Natural killer cell treated with Interleukin-12 subunit alpha and Interleukin-12 subunit beta and Interleukin-15 and Interleukin-18, amount 100 ng/mL, for 72 hours (primary cell): ENCODE measurements around the gene ATP13A2. TPM values are rescaled to one million over a fixed set of nuclear protein-coding genes. Genes with fewer than 3 reads are reported as not detected.
A peak's percentile ranks its signal among the peaks of the same experiment; 100 is the strongest.

Source experiments
- ATAC-seq, 2 donors: fragments of 150-1000 bp; cut with Tn5 transposase in 1 of 2; sonication (Bioruptor Pico), chemical (Tn5 transposase) in 1 of 2; 2 replicates each; pipeline ENCODE4 v1.10.0; 2021
- DNase-seq: peaks from one replicate; pipeline ENCODE4 v3.0.0; 2022; ENCODE audit warnings: low spot score
- H3K27ac Mint-ChIP-seq, 2 donors: 1 replicate in 1 of 2; 2 replicates in 1 of 2; pipeline ENCODE4 v1.8.0; 2022; ENCODE audit warnings: mixed read lengths in 2 of 2, mild to moderate bottlenecking in 1 of 2, moderate library complexity in 1 of 2
- H3K27me3 Mint-ChIP-seq, 2 donors: 1 replicate in 1 of 2; 2 replicates in 1 of 2; pipeline ENCODE4 v1.8.0; 2022; ENCODE audit warnings: mixed read lengths in 2 of 2
- H3K36me3 Mint-ChIP-seq: one replicate; pipeline ENCODE4 v1.8.0; 2022; ENCODE audit warnings: mixed read lengths
- H3K4me1 Mint-ChIP-seq, 2 donors: 1 replicate in 1 of 2; 2 replicates in 1 of 2; pipeline ENCODE4 v1.8.0; 2022; ENCODE audit warnings: low read depth in 2 of 2, mixed read lengths in 2 of 2, mild to moderate bottlenecking in 1 of 2
- H3K4me3 Mint-ChIP-seq: one replicate; pipeline ENCODE4 v1.8.0; 2022; ENCODE audit warnings: mixed read lengths
- H3K9me3 Mint-ChIP-seq: 2 replicates; pipeline ENCODE4 v1.8.0; 2022; ENCODE audit warnings: mixed read lengths
- total RNA-seq, 2 donors: library from RNA; stranded (reverse); gene quantifications; one replicate each; pipeline ENCODE4 v1.2.3, GENCODE V29; 2022

Gene ATP13A2
- total RNA-seq, 2 donors from 2014 or later = 68.0 to 88.3 TPM

- no peak for DNase-seq
- Mint-ChIP-seq H3K36me3 (no peaks in the 10 kb centered on the region), H3K4me1 (peaks cover 3 to 10% of the 10 kb centered on the region in 2 donors), H3K9me3 (no peaks in the 10 kb centered on the region), H3K27ac (no peak overlapping the region), H3K4me3 (no peak overlapping the region), H3K27me3 (no peaks in the 10 kb centered on the region)
- ATAC-seq = no peak
These were observed 6.4 kb downstream of the ATP13A2 start for GRCh38 chr1:17005365-17005740.

GRCh38 chr1:17004466-17005364, 7.0 kb downstream of the ATP13A2 start:
- H3K27me3 Mint-ChIP-seq = no peaks in the 10 kb centered on the region
- no peak overlapping the region for H3K27ac Mint-ChIP-seq
- H3K36me3 Mint-ChIP-seq = no peaks in the 10 kb centered on the region
- no peak for DNase-seq
- ATAC-seq = no peak
- H3K4me3 Mint-ChIP-seq = no peak overlapping the region
- peaks cover 0 to 5% of the 10 kb centered on the region in 2 donors for H3K4me1 Mint-ChIP-seq
- H3K9me3 Mint-ChIP-seq = no peaks in the 10 kb centered on the region

- Mint-ChIP-seq H3K27me3 (no peaks in the 10 kb centered on the region), H3K36me3 (peaks cover 4% of the 10 kb centered on the region), H3K27ac (no peak overlapping the region), H3K4me1 (no peaks in the 10 kb centered on the region), H3K4me3 (no peak overlapping the region), H3K9me3 (no peaks in the 10 kb centered on the region)
- ATAC-seq (no peak), DNase-seq (no peak)
These were observed 9.2 kb downstream of the ATP13A2 start for GRCh38 chr1:17002524-17002902.

GRCh38 chr1:17001760-17002523, 9.8 kb downstream of the ATP13A2 start:
- Mint-ChIP-seq H3K9me3 (no peaks in the 10 kb centered on the region), H3K4me1 (no peaks in the 10 kb centered on the region), H3K27ac (no peak overlapping the region), H3K36me3 (peaks cover 4% of the 10 kb centered on the region), H3K27me3 (no peaks in the 10 kb centered on the region), H3K4me3 (no peak overlapping the region)
- peak in 1 of 2 donors; percentile 34 for ATAC-seq
- DNase-seq = no peak

GRCh38 chr1:16999863-17000262, 11.9 kb downstream of the ATP13A2 start:
- Mint-ChIP-seq H3K27me3 (no peaks in the 10 kb centered on the region), H3K27ac (no peak overlapping the region), H3K4me3 (no peak overlapping the region), H3K9me3 (no peaks in the 10 kb centered on the region), H3K36me3 (peaks cover 4% of the 10 kb centered on the region), H3K4me1 (no peaks in the 10 kb centered on the region)
- ATAC-seq = no peak
- DNase-seq = no peak

- H3K4me1 Mint-ChIP-seq = no peaks in the 10 kb centered on the region
- no peaks in the 10 kb centered on the region for H3K9me3 Mint-ChIP-seq
- no peak overlapping the region for H3K27ac Mint-ChIP-seq
- no peak overlapping the region for H3K4me3 Mint-ChIP-seq
- DNase-seq (no peak), ATAC-seq (no peak)
- no peaks in the 10 kb centered on the region for H3K27me3 Mint-ChIP-seq
- H3K36me3 Mint-ChIP-seq = peaks cover 4% of the 10 kb centered on the region
These were observed 13.1 kb downstream of the ATP13A2 start for GRCh38 chr1:16998589-16998988.

- Mint-ChIP-seq H3K4me3 (no peak overlapping the region), H3K27ac (no peak overlapping the region), H3K27me3 (no peaks in the 10 kb centered on the region), H3K4me1 (no peaks in the 10 kb centered on the region), H3K36me3 (peaks cover 4% of the 10 kb centered on the region), H3K9me3 (no peaks in the 10 kb centered on the region)
- ATAC-seq = peak in 1 of 2 donors; percentile 37
- DNase-seq = no peak
These were observed 14.9 kb downstream of the ATP13A2 start for GRCh38 chr1:16996845-16997244.

GRCh38 chr1:16993521-16994038, 18.1 kb downstream of the ATP13A2 start:
- ATAC-seq (no peak), DNase-seq (no peak)
- Mint-ChIP-seq H3K27me3 (no peaks in the 10 kb centered on the region), H3K4me3 (no peak overlapping the region), H3K4me1 (no peaks in the 10 kb centered on the region), H3K36me3 (peaks cover 2% of the 10 kb centered on the region), H3K9me3 (no peaks in the 10 kb centered on the region), H3K27ac (no peak overlapping the region)

- Mint-ChIP-seq H3K27me3 (no peaks in the 10 kb centered on the region), H3K4me1 (no peaks in the 10 kb centered on the region), H3K9me3 (no peaks in the 10 kb centered on the region), H3K36me3 (no peaks in the 10 kb centered on the region), H3K27ac (no peak overlapping the region), H3K4me3 (no peak overlapping the region)
- DNase-seq = no peak
- no peak for ATAC-seq
These were observed 19.1 kb downstream of the ATP13A2 start for GRCh38 chr1:16992675-16993074.

- DNase-seq (no peak), ATAC-seq (no peak)
- H3K4me3 Mint-ChIP-seq = no peak overlapping the region
- H3K4me1 Mint-ChIP-seq = no peaks in the 10 kb centered on the region
- no peak overlapping the region for H3K27ac Mint-ChIP-seq
- H3K27me3 Mint-ChIP-seq = no peaks in the 10 kb centered on the region
- no peaks in the 10 kb centered on the region for H3K9me3 Mint-ChIP-seq
- no peaks in the 10 kb centered on the region for H3K36me3 Mint-ChIP-seq
These were observed 19.6 kb downstream of the ATP13A2 start for GRCh38 chr1:16992102-16992501.

- H3K27me3 Mint-ChIP-seq = no peaks in the 10 kb centered on the region
- DNase-seq (no peak), ATAC-seq (no peak)
- no peak overlapping the region for H3K27ac Mint-ChIP-seq
- no peaks in the 10 kb centered on the region for H3K4me1 Mint-ChIP-seq
- no peaks in the 10 kb centered on the region for H3K36me3 Mint-ChIP-seq
- H3K9me3 Mint-ChIP-seq = no peaks in the 10 kb centered on the region
- H3K4me3 Mint-ChIP-seq = no peak overlapping the region
These were observed 20.2 kb downstream of the ATP13A2 start for GRCh38 chr1:16991571-16991970.

- H3K9me3 Mint-ChIP-seq = no peaks in the 10 kb centered on the region
- ATAC-seq (no peak), DNase-seq (no peak)
- no peak overlapping the region for H3K4me3 Mint-ChIP-seq
- H3K4me1 Mint-ChIP-seq = no peaks in the 10 kb centered on the region
- no peaks in the 10 kb centered on the region for H3K36me3 Mint-ChIP-seq
- H3K27ac Mint-ChIP-seq = no peak overlapping the region
- H3K27me3 Mint-ChIP-seq = no peaks in the 10 kb centered on the region
These were observed 21.9 kb downstream of the ATP13A2 start for GRCh38 chr1:16989676-16990391.

GRCh38 chr1:16988210-16988609, 23.5 kb downstream of the ATP13A2 start:
- no peaks in the 10 kb centered on the region for H3K4me1 Mint-ChIP-seq
- H3K36me3 Mint-ChIP-seq = no peaks in the 10 kb centered on the region
- H3K27ac Mint-ChIP-seq = no peak overlapping the region
- peaks cover 3 to 4% of the 10 kb centered on the region in 2 donors for H3K27me3 Mint-ChIP-seq
- H3K9me3 Mint-ChIP-seq = no peaks in the 10 kb centered on the region
- no peak overlapping the region for H3K4me3 Mint-ChIP-seq
- ATAC-seq = no peak
- no peak for DNase-seq
